ENCODE measurements around the gene HELZ.

DNA sequence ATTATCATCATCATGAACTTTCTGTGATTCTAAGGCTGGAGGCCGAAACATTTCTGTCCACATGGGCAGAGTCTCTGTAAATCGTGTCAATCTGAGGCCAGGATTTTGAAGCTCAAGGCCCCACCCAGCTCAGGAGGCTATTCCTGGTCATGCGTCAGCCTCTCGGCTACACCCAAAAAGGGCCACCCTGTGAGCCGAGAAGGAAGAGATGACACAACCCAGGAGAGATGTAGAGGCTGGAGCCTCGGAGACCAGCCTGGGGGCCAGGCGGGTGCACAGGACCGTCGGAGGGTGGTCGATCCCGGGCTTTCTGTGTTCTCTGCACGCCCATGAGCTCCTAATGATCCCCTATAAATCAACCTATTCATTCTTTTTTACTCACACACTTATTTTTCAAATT, 201.7 kb downstream of the HELZ start:
- TF ChIP-seq, protein P1, sequence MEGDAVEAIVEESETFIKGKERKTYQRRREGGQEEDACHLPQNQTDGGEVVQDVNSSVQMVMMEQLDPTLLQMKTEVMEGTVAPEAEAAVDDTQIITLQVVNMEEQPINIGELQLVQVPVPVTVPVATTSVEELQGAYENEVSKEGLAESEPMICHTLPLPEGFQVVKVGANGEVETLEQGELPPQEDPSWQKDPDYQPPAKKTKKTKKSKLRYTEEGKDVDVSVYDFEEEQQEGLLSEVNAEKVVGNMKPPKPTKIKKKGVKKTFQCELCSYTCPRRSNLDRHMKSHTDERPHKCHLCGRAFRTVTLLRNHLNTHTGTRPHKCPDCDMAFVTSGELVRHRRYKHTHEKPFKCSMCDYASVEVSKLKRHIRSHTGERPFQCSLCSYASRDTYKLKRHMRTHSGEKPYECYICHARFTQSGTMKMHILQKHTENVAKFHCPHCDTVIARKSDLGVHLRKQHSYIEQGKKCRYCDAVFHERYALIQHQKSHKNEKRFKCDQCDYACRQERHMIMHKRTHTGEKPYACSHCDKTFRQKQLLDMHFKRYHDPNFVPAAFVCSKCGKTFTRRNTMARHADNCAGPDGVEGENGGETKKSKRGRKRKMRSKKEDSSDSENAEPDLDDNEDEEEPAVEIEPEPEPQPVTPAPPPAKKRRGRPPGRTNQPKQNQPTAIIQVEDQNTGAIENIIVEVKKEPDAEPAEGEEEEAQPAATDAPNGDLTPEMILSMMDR (IDR thresholded peaks at IDR 0.05; ENCODE audit: control extremely low read depth in 1 of 3, insufficient read depth in 1 of 3, low read depth in 1 of 3, low read length in 3 of 3): no peak
- TF ChIP-seq CEBPB (IDR thresholded peaks at IDR 0.05; ENCODE audit: low read depth, low read length): no peak
- no peak for TF ChIP-seq EZH2 (IDR thresholded peaks at IDR 0.05; ENCODE audit: low read depth, low read length, severe bottlenecking)
- no peak for TF ChIP-seq TCF12 (IDR thresholded peaks at IDR 0.05; ENCODE audit: low read depth, low read length)
- TF ChIP-seq SP2 (IDR thresholded peaks at IDR 0.05; ENCODE audit: low read length): no peak
- TF ChIP-seq EP300 (IDR thresholded peaks at IDR 0.05; ENCODE audit: borderline replicate concordance in 1 of 2, low read depth in 2 of 2, low read length in 2 of 2): no peak
- TF ChIP-seq YY1 (IDR thresholded peaks at IDR 0.05; ENCODE audit: low read depth, low read length): no peak
- TF ChIP-seq HDAC6 (IDR thresholded peaks at IDR 0.05; ENCODE audit: low read depth, low read length): no peak
- TF ChIP-seq SIN3A (conservative IDR thresholded peaks at IDR 0.05 in 1 of 2, IDR thresholded peaks at IDR 0.05 in 1 of 2; ENCODE audit: low read depth in 1 of 2, low read length in 2 of 2): no peak
- TF ChIP-seq GABPA (IDR thresholded peaks at IDR 0.05; ENCODE audit: borderline replicate concordance, insufficient read depth, low read length): no peak
- no peak for TF ChIP-seq POLR2A (IDR thresholded peaks at IDR 0.05; ENCODE audit: control extremely low read depth in 1 of 2, low read depth in 2 of 2, low read length in 2 of 2)
